CD4-positive, alpha-beta T cell treated with Interleukin-12 subunit alpha and Interleukin-12 subunit beta, for 1 hour (primary cell): ENCODE measurements around the gene CBL.
"Not testable (repeated sequence)": the region's sequence is repeated elsewhere in the genome, so short reads cannot be mapped to it uniquely, and the experiment has no call there.

Source experiments
- DNase-seq: peaks from one replicate; pipeline ENCODE4 v3.0.0-alpha.2; 2020

Gene CBL

DNA sequence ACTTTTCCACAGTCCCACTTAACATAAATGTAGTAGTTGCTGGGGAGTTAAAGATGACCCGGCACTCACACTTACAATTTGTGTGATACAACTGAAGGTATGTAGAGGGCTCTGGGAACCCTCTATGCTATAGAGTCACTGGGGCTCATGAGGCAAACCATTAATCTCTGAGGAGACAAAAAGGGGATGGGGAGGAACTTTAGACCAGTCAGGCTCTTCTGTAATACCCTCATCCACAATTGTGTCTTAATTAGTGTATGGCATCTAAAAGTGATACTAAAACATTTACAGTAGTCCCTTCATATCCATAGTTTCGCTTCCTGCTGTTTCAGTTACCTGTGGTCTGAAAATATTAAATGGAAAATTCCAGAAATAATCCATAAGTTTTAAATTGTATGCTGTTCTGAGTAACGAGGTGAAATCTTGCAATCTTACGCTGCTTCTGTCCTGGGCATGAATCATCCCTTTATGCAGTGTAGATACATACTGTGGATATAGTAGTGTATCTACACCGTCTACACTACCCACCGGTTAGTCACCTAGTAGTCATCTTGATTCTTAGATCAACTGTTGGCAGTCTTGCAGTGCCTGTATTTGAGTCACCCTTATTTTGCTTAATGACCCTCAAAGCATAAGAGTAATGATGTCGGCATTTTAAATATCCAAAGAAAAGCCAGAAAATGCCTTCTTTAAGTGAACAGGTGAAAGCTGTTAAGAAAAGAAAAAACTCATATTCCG, 12.2 kb downstream of the CBL start:
- no peak for DNase-seq

DNA sequence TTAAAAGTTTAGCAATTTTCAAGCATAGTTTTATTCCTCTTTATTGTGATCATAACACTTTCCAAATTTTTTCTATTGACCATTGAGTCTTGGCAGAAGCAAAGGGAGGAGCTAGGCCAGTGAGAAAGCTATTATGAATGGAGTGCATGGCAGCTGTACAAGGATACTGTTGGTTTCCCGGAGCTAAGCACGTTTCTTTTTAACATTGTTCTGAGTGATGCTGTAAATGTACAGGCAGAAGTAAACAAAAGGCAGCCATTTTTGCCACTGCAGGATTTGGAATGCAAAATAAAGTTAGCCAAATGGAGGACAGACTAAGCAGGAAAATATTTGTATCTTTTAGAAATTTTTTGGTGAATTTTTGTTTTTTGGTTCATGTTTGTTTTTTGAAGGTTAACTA, 16.2 kb downstream of the CBL start:
- no peak for DNase-seq

DNA sequence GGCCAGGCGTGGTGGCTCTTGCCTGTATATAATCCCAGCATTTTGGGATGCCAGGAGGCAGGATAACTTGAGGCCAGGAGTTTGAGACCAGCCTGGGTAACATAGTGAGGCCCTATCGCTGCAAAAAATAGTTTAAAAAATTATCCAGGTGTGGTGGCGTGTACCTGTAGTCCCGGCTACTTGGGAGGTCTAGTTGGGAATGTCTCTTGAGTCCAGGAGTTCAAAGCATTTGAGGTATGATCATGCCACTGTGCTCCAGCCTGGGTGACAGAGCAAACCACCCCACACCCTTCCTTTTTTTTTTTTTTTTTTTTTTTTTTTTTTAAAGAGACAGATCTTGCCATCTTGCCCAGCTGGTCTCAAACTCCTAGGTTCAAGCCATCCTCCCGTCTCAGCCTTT, 16.8 kb downstream of the CBL start:
- DNase-seq = no peak

DNA sequence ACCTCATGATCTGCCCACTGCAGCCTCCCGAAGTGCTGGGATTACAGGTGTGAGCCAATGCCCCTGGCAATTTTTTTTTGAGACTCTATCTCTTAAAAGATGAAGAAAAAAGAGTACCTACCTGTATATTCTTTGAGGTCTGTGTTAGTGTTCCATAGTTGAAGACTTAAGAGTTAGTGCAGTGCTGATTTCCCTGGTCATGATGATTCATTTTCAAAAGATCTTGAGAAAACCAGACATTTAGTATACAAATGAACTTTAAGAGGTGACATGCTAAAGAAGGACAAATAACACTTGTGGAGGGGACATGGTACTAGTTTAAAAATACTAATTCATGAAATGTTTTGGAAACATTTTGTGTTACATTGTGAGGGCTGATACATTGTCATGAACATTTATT, 17.7 kb downstream of the CBL start:
- DNase-seq = no peak

DNA sequence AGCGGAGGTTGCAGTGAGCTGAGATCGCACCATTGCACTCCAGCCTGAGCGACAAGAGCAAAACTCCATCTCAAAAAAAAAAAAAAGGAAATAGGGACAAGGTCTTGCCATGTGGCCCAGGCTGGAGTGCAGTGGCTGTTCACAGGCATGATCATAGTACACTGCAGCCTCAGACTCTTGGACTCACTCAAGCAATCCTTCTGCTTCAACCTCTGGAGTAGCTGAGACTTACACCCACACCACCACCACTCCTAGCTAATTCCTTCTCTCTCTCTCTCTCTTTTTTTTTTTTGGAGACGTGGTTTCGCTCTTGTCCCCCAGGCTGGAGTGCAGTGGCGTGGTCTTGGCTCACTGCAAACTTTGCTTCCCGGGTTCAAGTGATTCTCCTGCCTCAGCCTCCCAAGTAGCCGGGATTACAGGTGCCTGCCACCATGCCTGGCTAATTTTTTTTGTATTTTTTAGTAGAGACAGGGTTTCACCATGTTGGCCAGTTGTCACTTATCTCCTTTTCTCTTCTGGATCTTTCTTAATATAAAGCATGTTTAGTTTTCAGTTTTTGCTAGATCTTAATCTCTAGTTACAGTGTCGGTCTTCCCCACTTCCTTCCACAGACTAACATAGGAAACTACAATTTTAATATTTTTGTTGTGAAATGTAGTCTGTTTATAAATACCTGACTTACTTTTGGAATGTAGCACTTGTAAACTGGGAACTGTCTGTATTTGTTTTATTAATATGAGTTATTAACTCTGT, 22.6 kb downstream of the CBL start:
- DNase-seq = not testable (repeated sequence)

DNA sequence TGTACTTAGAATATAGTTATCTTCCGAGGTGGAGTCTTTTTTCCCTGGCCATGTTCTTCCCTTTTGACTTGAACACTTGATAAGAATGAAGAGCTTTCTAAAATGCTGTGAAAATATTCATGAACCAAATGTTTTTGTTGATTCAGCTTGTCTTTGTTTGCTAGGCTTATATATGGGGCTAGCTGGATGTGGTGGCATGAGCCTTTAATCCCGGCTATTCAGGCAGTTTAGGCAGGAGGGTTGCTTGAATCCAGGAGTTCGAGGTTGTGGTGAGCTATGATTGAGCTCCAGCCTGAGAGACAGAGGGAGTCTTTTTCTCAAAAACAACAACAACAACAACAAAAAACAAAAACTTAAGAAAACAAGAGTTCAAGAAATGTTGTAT, 23.1 kb downstream of the CBL start:
- DNase-seq = no peak

DNA sequence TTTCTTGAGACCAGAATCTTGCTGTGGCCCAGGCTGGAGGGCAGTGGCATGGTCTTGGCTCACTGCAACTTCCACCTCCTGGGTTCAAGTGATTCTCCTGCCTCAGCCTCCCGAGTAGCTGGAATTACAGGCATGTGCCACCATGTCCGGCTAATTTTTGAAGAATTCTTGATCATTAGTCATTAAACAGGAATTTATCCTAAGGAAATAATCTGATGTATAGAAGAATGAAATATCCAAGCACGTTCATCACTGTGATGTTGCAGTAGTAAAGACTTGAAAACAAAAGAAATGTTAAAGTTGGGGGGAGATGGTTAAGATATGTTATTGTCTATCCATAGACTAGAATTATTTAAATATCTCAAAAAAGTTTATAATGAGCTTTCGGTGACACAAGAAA, 23.6 kb downstream of the CBL start:
- DNase-seq = no peak

DNA sequence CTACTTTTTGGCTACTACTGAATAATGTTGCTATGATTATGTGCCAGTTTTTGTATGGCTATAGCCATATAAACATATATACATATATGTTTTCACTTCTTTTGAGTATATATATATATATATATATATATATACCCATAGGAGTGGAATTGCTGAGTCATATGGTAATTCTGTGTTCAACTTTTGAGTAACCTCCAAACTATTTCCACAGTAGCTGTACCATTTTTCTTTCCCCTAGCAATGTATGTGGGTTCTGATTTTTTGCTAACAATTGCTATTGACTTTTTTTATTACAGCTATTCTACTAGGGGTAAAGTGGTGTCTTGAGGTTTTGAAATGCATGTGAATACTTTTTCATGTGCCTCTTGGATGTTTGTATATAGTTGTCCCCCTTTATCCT, 30.4 kb downstream of the CBL start:
- no peak for DNase-seq

DNA sequence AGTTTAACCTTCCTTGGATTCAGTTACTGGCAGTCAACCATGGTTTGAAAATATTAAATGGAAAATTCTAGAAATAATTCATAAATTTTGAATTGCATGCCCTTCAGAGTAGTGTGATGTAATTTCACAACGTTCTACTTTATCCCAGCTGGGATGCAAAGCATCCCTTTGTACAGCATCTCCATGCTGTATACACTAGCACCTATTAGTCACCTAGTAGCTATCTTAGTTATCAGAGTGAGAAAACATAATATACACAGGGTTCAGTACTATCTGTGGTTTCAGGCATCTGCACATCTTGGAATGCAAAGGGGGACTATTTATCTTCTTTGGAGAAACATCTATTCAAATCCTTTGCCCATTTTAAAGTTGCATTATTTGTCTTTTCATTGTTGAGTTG, 30.8 kb downstream of the CBL start:
- DNase-seq = no peak

DNA sequence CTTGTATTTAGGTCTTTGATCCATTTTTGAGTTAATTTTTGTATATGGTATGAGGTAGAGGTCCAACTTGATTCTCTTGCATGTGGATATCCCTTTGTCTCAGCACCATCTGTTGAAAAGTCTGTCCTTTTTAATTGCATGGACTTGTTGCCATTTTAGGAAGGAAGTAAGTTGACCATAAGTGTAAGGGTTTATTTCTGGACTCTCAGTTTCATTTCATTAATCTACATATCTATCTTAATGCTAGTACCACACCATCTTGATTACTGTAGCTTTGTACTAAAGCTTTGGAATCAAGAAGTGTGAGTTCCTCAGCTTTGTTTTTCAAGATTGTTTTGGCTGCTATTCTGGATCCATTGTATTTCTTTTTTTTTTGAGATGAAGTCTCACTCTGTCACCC, 31.4 kb downstream of the CBL start:
- DNase-seq = no peak

DNA sequence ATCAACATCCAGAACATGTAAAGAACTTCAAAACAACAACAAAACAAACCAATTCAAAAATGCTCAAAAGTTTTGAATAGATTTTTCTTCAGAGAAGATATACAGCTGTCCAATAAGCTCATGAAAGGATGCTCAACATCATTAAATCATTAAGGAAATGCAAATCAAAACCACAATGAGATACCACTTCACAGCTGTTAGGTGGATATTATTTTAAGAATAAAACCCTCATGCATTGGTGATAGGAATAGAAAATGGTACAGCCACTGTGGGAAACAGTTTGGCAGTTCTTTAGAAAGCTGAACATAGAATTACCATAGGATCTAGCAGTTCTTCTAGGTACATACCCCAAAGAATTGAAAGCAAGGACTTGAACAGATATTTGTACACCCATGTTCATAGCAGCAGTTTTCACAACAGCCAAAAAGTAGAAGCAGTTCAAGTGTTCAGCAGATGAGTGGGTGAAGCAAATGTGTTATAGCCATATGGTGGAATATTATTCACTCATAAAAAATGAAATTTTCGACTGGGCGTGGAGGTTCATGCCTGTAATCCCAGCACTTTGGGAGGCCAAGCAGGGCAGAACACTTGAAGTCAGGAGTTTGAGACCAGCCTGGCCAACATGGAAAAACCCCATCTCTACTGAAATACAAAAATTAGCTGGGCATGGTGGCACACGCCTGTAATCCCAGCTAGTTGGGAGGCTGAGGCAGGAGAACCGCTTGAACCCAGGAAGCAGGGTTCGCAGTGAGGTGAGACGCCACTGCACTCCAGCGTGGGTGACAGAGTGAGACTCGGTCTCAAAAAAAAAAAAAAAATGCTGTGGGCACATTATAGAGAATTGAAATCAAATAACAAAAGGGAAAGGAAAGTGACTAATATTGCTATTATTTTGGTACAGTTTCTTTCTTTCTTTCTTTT, 42.9 kb downstream of the CBL start:
- no peak for DNase-seq

DNA sequence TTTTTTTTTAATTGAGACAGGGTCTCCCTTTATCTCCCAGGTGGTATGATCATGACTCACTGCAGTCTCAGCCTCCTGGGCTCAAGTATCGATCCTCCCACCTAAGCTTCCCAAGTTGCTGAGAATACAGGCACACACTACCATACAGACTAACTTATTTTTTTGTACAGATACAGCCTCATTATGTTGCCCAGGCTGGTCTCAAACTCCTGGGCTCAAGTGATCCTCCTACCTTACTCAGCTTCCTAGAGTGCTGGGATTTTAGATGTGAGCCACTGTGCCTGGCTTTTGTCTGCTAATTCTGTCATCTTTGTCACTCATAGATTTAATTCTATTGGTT, 43.5 kb downstream of the CBL start:
- DNase-seq = no peak

DNA sequence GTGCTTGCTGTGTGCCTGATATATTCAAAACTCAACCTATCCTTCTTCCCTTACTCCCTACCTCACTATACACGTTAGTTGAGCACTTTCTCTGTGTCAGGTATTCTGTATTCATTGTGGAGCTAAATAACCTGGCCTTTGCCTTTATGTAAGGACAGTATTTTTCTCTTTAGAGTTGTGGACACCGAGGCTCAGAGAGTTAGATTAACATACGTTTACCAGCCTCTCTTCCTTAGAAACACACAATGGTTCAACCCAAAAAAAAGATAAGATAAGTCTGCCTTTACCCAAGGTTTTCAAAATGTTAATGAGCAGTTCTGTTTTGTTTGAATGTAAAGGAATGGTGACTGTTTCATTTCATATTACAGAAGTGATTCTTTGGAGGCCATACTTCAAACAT, 45.0 kb downstream of the CBL start:
- DNase-seq = no peak

DNA sequence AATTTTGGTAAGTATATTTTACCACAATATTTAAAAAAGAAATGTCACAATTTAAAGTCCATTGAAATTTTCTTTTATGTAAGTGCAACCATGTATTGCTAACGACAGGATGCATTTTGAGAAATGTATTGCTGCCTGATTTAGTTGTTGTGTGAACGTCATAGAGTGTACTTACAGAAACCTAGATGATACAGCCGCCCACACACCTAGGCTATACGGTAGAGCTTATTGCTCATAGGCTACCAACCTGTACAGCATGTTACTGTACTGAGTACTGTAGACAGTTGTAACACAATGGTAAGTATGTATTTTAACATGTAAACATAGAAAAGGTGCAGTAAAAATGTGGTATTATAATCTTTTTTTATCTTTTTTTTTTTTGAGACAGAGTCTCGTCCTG, 48.1 kb downstream of the CBL start:
- DNase-seq = no peak

DNA sequence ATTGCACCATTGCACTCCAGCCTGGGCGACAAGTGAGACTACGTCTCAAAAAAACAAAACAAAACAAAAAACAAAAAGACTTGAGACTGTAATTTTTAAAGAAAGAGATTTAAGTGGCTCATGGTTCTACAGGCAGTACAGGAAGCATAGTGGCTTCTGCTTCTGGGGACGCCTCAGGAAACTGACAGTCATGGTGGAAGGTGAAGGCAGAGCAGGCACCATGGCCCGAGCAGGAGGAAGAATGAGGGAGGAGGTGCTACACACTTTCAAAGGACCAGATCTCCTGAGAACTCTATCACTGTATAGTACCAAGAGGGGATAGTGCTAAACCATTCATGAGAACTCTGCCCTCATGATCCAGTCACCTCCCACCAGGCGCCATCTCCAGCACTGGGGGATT, 52.0 kb downstream of the CBL start:
- DNase-seq = peak; percentile 19

DNA sequence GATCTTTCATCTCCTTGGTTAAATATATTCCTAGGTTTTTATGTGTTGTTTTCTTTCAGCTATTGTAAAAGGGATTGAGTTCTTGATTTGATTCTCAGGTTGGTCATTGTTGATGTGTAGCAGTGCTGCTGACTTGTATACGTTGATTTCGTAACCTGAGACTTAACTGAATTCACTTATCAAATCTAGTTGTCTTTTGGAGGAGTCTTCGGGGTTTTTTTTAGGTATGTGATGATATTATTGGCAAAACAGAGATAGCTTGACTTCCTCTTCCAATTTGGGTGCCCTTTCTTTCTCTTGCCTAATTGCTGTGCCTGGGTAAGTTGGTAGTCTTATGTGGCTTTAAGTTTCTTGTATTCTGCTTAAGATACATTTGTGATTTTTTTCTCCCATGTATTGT, 52.8 kb downstream of the CBL start:
- no peak for DNase-seq

DNA sequence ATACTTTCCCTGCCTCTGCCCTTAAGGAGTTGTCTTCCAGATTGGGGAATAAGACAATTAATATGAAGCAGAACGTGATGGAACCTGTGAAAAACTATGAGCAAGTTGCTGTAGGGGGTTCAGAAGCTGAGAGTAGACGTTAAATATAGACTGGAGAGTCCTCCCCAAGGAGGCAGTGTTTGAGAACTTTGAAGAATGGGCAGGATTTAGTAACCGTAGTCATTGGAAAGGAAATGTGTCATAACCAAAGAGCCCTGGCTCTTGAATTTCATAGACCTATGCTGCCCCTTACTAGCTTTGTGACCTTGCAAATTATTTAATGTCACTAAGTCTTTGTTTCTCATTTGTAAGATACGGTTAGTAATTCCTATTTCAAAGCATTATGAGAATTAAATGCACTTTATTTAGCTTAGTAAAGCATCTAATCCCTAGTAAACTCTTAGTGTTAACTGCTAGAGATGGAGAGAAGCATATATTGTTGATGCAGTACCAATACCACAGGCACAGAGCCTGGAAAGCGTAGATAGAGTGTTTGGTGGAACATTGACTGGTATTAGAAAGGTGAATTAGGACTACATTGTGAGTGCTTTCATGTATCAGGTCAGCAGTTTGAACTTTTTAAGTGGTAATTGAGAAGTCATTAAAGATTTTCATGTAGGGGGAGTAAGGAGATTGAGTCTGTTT, 56.7 kb downstream of the CBL start:
- peak; percentile 43 for DNase-seq

DNA sequence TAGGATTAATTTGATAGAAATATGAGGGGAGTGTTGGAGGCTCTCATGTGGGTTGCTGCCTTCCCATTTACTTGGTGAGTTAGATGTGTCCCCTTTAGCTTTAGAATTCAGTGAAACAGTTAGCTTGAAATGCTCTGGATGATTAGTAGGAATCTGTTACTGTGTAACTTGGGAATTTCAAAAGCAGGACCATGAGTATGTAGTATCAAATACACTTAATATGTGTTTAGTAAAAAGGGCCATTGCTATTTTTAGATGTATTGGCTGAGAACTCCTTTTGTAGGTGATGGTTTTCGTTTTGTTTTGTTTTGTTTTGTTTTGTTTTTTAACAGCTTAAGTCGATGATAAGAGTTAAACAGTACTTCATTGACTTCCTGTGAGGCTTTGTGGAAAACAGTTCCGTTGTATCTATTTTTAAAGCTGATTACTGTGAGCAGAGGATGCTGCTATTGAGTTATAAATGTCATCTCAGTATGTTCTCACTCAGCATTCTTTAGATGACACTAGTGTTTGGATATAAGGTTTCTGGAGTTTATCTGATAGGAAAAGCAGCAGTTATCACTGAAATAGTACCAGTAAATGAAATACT, 57.3 kb downstream of the CBL start:
- DNase-seq = peak; percentile 56

DNA sequence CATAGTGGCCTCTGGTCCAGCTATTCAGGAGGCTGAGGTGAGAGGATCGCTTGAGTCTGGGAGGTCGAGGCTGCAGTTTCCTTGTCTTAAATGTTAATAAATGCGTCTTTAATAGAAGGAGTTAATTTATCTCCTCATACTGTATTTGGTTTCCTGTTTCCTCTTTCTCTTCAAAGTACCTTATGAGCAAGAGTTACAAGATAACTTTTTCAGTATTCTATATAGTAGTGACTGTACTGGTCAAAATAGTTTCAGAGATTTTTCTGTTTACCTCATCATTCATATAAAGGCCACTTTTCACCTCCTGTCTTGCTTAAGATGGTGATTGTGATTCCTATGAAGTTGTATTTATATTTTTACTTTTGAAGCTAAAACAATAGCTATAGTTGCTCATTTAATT, 59.9 kb downstream of the CBL start:
- no peak for DNase-seq

DNA sequence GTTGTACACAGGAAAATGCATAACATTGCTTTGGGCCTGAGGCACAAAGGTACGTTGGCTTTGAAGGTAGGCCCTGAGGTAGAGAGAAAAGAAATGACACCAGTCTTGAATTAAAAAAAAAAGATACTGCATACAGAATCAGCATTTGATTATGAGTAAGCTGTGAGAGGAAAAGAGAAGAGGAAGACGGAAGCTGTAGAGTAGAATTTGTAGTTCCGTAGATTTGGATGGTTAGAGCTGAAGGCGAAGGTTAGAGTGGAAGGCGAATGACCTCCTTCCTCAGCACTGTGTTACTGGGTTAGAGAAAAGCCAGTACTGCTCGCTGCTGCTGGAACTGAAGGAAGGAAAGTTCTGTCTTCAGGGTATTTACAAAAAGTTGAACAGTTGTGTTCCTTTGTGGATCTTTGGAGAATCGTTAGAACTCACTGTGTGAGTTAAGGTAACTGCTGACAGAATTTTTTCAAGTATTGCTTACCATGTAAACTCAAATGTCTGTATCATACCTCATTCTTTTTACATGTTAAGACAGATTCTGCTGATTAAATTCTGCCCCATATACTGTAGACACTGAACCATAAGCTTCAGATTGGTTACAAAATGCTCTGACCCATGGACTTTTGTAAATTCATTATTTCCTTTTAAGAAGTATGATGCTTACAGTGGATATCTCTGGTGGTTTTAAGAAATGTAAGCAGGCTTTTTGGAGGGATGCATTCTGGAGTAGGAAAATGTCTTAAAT, 60.5 kb downstream of the CBL start:
- DNase-seq = no peak

DNA sequence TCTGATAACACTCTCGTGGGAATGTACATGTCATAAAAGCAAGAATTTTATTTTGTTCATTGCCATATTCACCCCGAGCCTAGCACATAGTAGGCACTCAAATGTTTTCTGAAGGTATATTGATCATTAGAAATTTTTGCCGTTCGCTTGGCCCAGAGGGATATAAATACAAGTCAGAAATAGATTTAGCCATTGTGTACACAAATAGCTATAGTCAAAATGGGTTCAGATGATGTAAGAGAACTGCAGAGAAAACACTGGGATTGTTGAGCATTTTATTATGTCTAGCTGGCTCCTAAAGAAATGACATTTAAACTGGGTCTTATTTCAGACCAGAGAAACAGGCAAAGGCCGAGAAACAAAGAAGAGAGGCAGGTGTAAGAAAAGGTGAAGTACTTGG, 61.5 kb downstream of the CBL start:
- DNase-seq = no peak

DNA sequence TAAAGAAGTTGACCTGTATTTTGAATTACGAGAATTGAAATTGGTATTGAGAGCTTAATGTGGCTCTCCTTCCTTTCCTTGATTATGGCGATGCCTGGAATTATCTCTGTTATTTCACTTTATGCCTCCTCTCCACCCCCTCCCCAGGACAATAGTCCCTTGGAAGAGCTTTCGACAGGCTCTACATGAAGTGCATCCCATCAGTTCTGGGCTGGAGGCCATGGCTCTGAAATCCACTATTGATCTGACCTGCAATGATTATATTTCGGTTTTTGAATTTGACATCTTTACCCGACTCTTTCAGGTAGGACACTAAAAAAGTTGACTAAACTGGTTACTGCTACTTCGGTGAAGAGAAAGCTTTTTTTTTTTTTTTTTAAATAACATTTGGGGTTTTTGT, 67.6 kb downstream of the CBL start:
- DNase-seq = no peak
